Body of pancreas (tissue), 4 donors: ENCODE results near the gene ACOT7.

ENCODE experiments used
- POLR2A ChIP-seq, 3 donors: fragments of 450-650 bp; IDR thresholded peaks; one replicate each; pipeline ENCODE4 v1.6.1; 2016; ENCODE audit warnings: antibody characterized with exemption in 3 of 3, mild to moderate bottlenecking in 2 of 3
- TF ChIP-seq, protein P1 (sequence below), 7 experiments: fragments of 450-650 bp in 4 of 7; fragments of 200-600 bp in 3 of 7; sonication (generic) in 3 of 7; IDR thresholded peaks; one replicate each; pipeline ENCODE4 v1.5.1; 2016 to 2019; ENCODE audit warnings: antibody characterized with exemption in 7 of 7

DNA sequence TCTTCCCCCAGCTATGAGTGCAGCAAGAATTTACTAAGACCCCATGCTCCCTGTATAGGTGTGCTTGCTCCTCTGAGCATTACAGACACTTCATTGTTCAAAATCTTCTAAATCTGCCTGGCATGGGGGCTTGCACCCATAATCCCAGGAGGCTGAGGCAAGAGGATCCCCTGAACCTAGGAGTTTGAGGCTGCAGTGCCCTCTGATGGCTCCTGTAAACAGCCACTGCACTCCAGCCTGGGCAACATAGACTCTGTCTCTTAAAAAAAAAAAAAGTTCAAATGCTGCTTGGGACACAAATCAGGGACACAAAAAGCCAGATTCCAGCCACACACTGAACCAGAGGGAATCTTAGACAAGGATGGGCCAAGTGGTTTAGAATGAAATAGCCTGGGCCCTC lies 3.4 kb upstream of the ACOT7 start:
- TF ChIP-seq, protein P1, sequence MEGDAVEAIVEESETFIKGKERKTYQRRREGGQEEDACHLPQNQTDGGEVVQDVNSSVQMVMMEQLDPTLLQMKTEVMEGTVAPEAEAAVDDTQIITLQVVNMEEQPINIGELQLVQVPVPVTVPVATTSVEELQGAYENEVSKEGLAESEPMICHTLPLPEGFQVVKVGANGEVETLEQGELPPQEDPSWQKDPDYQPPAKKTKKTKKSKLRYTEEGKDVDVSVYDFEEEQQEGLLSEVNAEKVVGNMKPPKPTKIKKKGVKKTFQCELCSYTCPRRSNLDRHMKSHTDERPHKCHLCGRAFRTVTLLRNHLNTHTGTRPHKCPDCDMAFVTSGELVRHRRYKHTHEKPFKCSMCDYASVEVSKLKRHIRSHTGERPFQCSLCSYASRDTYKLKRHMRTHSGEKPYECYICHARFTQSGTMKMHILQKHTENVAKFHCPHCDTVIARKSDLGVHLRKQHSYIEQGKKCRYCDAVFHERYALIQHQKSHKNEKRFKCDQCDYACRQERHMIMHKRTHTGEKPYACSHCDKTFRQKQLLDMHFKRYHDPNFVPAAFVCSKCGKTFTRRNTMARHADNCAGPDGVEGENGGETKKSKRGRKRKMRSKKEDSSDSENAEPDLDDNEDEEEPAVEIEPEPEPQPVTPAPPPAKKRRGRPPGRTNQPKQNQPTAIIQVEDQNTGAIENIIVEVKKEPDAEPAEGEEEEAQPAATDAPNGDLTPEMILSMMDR (IDR thresholded peaks at IDR 0.05), result peak in 1 of 7 experiments; percentile 9
- no peak for TF ChIP-seq POLR2A (IDR thresholded peaks at IDR 0.05)
